HepG2 (cell line): ENCODE data around the gene PSMB4. TPM values are rescaled to one million over a fixed set of nuclear protein-coding genes. Genes with fewer than 3 reads are reported as not detected.

Experiments used
- AGO2 ChIP-seq: fragments of 200-400 bp; formaldehyde crosslinking; optimal IDR thresholded peaks from 2 replicates; pipeline ENCODE3; 2017; ENCODE audit warnings: mild to moderate bottlenecking, low read depth, low read length, moderate library complexity
- CREB1 ChIP-seq, 2 experiments: fragments of 450-650 bp in 1 of 2; IDR thresholded peaks; 2 replicates each; pipeline ENCODE4 v1.6.1; 2016 to 2017; ENCODE audit warnings: control low read depth in 1 of 2, mild to moderate bottlenecking in 1 of 2, missing compliant biosample characterization in 1 of 2, missing genetic modification characterization in 1 of 2
- FLYWCH1 ChIP-seq: sonication (generic); formaldehyde crosslinking; IDR thresholded peaks from 2 replicates; pipeline ENCODE4 v1.8.1; 2023; ENCODE audit warnings: mild to moderate bottlenecking, missing genetic modification reagents
- HDAC1 ChIP-seq: sonication (generic); formaldehyde crosslinking; IDR thresholded peaks from 2 replicates; pipeline ENCODE4 v1.5.1; 2020; ENCODE audit warnings: mild to moderate bottlenecking, missing genetic modification reagents
- IRX3 ChIP-seq: sonication (generic); formaldehyde crosslinking; IDR thresholded peaks from 2 replicates; pipeline ENCODE4 v1.8.1; 2023; ENCODE audit warnings: mild to moderate bottlenecking, low read depth, missing genetic modification reagents, borderline replicate concordance
- NFE2L1 ChIP-seq: sonication (generic); formaldehyde crosslinking; IDR thresholded peaks from 2 replicates; pipeline ENCODE4 v1.4.0; 2020; ENCODE audit warnings: missing genetic modification reagents, mild to moderate bottlenecking, borderline replicate concordance
- PHF20 ChIP-seq: sonication (generic); formaldehyde crosslinking; IDR thresholded peaks from 2 replicates; pipeline ENCODE4 v1.5.0; 2020; ENCODE audit warnings: mild to moderate bottlenecking, missing genetic modification reagents
- TAF1 ChIP-seq: sonication (generic); formaldehyde crosslinking; IDR thresholded peaks from 2 replicates; pipeline ENCODE4 v1.4.0; 2020; ENCODE audit warnings: missing genetic modification reagents
- TARDBP ChIP-seq: sonication (generic); formaldehyde crosslinking; IDR thresholded peaks from 2 replicates; pipeline ENCODE4 v1.8.0; 2022; ENCODE audit warnings: mild to moderate bottlenecking, missing genetic modification reagents
- TSC22D2 ChIP-seq: sonication (generic); formaldehyde crosslinking; IDR thresholded peaks from 2 replicates; pipeline ENCODE4 v1.5.1; 2020; ENCODE audit warnings: missing genetic modification reagents, mild to moderate bottlenecking, borderline replicate concordance
- ZFP62 ChIP-seq: sonication (generic); formaldehyde crosslinking; IDR thresholded peaks from 2 replicates; pipeline ENCODE4 v1.4.0; 2020; ENCODE audit warnings: missing genetic modification reagents
- ZNF775 ChIP-seq: sonication (generic); formaldehyde crosslinking; IDR thresholded peaks from 2 replicates; pipeline ENCODE4 v1.4.0; 2020; ENCODE audit warnings: missing genetic modification reagents, mild to moderate bottlenecking, moderate library complexity, borderline replicate concordance
- polyA plus RNA-seq, 8 experiments: library from polyadenylated mRNA; depleted of rRNA in 3 of 8; stranded (reverse) in 7 of 8; unstranded in 1 of 8; fragments of >200 nt; fragmentation: Illumina TruSeq in 4 of 8; extraction: Trizol in 4 of 8; gene quantifications; 2 replicates each; pipeline versions ENCODE4 v1.2.1 to v1.2.3, GENCODE V29; 2011 to 2016; ENCODE audit warnings: low read depth in 4 of 8, missing spikeins in 1 of 8, mixed read lengths in 1 of 8; ENCODE audit not compliant: insufficient read depth in 1 of 8
- total RNA-seq, 5 experiments: library from RNA; depleted of rRNA; stranded (reverse); fragments of >200 nt; fragmentation: Illumina TruSeq; extraction: Trizol; gene quantifications; 2 replicates each; pipeline ENCODE4 v1.2.3, GENCODE V29; 2016; ENCODE audit warnings: low read depth in 1 of 5
- TF ChIP-seq, protein P1 (sequence below): sonication (generic); formaldehyde crosslinking; IDR thresholded peaks from 2 replicates; pipeline ENCODE4 v1.5.0; 2020; ENCODE audit warnings: mild to moderate bottlenecking, missing genetic modification reagents, borderline replicate concordance
- TF ChIP-seq, protein P2 (sequence below): sonication (generic); formaldehyde crosslinking; IDR thresholded peaks from 2 replicates; pipeline ENCODE4 v1.4.0; 2020; ENCODE audit warnings: missing genetic modification reagents, borderline replicate concordance
- TF ChIP-seq, protein P3 (sequence below): IDR thresholded peaks from 2 replicates; pipeline ENCODE4 v1.6.1; 2016; ENCODE audit warnings: low read depth, control low read depth
- TF ChIP-seq, protein P4 (sequence below): sonication (generic); formaldehyde crosslinking; IDR thresholded peaks from 2 replicates; pipeline ENCODE4 v1.4.0; 2020; ENCODE audit warnings: missing genetic modification reagents

PSMB4 gene
- total and polyA plus RNA-seq, 2 of the 13 experiments (the other 11 are each of a cell fraction or from before 2014, with no cell fraction given) = 336 to 383 TPM

DNA sequence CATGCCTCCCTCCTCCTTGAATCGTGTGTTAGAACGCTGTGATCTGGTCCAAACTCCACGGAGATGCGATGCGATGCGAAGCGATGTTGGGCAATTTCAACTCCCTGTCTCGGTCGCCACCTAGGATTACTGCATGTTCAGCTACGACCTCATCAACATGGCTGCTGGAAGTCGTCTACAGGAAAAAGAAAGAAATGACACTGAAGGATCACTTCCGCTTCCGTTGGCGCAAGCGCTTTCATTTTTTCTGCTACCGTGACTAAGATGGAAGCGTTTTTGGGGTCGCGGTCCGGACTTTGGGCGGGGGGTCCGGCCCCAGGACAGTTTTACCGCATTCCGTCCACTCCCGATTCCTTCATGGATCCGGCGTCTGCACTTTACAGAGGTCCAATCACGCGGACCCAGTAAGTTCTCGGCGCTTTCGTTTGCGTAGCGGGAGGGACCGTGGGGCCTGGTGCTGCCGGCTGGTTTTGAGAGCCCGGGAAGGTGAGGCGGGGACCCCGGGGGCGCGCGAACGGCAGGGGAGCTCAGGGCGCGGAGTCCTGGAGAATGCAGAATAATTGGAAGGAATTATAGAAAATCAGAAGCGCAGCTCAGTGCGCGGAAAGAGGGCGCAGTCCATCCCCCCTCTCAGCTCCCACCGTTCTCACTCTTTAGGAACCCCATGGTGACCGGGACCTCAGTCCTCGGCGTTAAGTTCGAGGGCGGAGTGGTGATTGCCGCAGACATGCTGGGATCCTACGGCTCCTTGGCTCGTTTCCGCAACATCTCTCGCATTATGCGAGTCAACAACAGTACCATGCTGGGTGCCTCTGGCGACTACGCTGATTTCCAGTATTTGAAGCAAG lies at the start of gene PSMB4 (continued):
- TF ChIP-seq, protein P1, sequence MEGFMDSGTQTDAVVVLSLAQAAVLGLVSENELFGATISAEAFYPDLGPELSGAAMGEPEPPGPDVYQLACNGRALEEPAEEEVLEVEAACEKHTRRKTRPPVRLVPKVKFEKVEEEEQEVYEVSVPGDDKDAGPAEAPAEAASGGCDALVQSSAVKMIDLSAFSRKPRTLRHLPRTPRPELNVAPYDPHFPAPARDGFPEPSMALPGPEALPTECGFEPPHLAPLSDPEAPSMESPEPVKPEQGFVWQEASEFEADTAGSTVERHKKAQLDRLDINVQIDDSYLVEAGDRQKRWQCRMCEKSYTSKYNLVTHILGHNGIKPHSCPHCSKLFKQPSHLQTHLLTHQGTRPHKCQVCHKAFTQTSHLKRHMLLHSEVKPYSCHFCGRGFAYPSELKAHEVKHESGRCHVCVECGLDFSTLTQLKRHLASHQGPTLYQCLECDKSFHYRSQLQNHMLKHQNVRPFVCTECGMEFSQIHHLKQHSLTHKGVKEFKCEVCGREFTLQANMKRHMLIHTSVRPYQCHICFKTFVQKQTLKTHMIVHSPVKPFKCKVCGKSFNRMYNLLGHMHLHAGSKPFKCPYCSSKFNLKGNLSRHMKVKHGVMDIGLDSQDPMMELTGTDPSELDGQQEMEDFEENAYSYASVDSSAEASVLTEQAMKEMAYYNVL (CRISPR knock-in tag) = peak; percentile 20; the same call in 1 of the 2 replicates
- peak; percentile 84 for TF ChIP-seq PHF20
- TF ChIP-seq TAF1 = peak; percentile 94
- 0 out of 2 replicates have a peak, but pooled peaks have one; percentile 45 for TF ChIP-seq IRX3 (CRISPR knock-in tag)
- TF ChIP-seq TSC22D2 (CRISPR knock-in tag) = 0 out of 2 replicates have a peak, but pooled peaks have one; percentile 52
- TF ChIP-seq NFE2L1 (CRISPR knock-in tag) = peak; percentile 88; the same call in 1 of the 2 replicates
- TF ChIP-seq, protein P2, sequence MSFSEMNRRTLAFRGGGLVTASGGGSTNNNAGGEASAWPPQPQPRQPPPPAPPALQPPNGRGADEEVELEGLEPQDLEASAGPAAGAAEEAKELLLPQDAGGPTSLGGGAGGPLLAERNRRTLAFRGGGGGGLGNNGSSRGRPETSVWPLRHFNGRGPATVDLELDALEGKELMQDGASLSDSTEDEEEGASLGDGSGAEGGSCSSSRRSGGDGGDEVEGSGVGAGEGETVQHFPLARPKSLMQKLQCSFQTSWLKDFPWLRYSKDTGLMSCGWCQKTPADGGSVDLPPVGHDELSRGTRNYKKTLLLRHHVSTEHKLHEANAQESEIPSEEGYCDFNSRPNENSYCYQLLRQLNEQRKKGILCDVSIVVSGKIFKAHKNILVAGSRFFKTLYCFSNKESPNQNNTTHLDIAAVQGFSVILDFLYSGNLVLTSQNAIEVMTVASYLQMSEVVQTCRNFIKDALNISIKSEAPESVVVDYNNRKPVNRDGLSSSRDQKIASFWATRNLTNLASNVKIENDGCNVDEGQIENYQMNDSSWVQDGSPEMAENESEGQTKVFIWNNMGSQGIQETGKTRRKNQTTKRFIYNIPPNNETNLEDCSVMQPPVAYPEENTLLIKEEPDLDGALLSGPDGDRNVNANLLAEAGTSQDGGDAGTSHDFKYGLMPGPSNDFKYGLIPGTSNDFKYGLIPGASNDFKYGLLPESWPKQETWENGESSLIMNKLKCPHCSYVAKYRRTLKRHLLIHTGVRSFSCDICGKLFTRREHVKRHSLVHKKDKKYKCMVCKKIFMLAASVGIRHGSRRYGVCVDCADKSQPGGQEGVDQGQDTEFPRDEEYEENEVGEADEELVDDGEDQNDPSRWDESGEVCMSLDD (CRISPR knock-in tag) = 0 out of 2 replicates have a peak, but pooled peaks have one; percentile 31
- TF ChIP-seq HDAC1 (CRISPR knock-in tag) = peak; percentile 75
- TF ChIP-seq, protein P3, sequence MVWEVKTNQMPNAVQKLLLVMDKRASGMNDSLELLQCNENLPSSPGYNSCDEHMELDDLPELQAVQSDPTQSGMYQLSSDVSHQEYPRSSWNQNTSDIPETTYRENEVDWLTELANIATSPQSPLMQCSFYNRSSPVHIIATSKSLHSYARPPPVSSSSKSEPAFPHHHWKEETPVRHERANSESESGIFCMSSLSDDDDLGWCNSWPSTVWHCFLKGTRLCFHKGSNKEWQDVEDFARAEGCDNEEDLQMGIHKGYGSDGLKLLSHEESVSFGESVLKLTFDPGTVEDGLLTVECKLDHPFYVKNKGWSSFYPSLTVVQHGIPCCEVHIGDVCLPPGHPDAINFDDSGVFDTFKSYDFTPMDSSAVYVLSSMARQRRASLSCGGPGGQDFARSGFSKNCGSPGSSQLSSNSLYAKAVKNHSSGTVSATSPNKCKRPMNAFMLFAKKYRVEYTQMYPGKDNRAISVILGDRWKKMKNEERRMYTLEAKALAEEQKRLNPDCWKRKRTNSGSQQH (CRISPR knock-in tag) = peak; percentile 69; the same call in 1 of the 2 replicates
- TF ChIP-seq, protein P4, sequence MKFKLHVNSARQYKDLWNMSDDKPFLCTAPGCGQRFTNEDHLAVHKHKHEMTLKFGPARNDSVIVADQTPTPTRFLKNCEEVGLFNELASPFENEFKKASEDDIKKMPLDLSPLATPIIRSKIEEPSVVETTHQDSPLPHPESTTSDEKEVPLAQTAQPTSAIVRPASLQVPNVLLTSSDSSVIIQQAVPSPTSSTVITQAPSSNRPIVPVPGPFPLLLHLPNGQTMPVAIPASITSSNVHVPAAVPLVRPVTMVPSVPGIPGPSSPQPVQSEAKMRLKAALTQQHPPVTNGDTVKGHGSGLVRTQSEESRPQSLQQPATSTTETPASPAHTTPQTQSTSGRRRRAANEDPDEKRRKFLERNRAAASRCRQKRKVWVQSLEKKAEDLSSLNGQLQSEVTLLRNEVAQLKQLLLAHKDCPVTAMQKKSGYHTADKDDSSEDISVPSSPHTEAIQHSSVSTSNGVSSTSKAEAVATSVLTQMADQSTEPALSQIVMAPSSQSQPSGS (CRISPR knock-in tag) = peak; percentile 74; the same call in 1 of the 2 replicates
- TF ChIP-seq ZNF775 = no peak
- TF ChIP-seq TARDBP (CRISPR knock-in tag) = peak; percentile 79
- TF ChIP-seq FLYWCH1 (CRISPR knock-in tag) = no peak
- peak; percentile 87 for TF ChIP-seq CREB1 (IDR thresholded peaks at IDR 0.05)
- TF ChIP-seq CREB1 (CRISPR knock-in tag; IDR thresholded peaks at IDR 0.05) = peak; percentile 97
- peak; percentile 81 for TF ChIP-seq AGO2
- TF ChIP-seq ZFP62 (CRISPR knock-in tag) = no peak
